OCI-LY3 (cell line): ENCODE measurements around the gene SELENON.

Source experiments
- EZH2phosphoT487 ChIP-seq: fragments of 200-600 bp; shearing (Covaris generic); IDR thresholded peaks from 2 replicates; pipeline ENCODE4 v1.6.1; 2018; ENCODE audit warnings: antibody characterized with exemption, mixed run types, low read depth
- TF ChIP-seq, protein P1 (sequence below): fragments of 200-600, 300-600 bp; sonication (generic); IDR thresholded peaks from 2 replicates; pipeline ENCODE4 v1.5.1; 2014; ENCODE audit warnings: antibody characterized with exemption, low read length, low read depth

- TF ChIP-seq, protein P1, sequence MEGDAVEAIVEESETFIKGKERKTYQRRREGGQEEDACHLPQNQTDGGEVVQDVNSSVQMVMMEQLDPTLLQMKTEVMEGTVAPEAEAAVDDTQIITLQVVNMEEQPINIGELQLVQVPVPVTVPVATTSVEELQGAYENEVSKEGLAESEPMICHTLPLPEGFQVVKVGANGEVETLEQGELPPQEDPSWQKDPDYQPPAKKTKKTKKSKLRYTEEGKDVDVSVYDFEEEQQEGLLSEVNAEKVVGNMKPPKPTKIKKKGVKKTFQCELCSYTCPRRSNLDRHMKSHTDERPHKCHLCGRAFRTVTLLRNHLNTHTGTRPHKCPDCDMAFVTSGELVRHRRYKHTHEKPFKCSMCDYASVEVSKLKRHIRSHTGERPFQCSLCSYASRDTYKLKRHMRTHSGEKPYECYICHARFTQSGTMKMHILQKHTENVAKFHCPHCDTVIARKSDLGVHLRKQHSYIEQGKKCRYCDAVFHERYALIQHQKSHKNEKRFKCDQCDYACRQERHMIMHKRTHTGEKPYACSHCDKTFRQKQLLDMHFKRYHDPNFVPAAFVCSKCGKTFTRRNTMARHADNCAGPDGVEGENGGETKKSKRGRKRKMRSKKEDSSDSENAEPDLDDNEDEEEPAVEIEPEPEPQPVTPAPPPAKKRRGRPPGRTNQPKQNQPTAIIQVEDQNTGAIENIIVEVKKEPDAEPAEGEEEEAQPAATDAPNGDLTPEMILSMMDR = no peak
- no peak for TF ChIP-seq EZH2phosphoT487
Measured at GRCh38 chr1:25863486-25864262, 63.7 kb downstream of the SELENON start.
